Adipocyte (in vitro differentiated cells): Measurements from ENCODE around the gene R3HCC1L.

ENCODE experiments used
- DNase-seq: peaks from one replicate; pipeline ENCODE4 v3.0.0-alpha.2; 2015; ENCODE audit warnings: low read depth
- H3K27me3 ChIP-seq: replicated peaks from 2 replicates; pipeline ENCODE4 v1.7.0; 2013; ENCODE audit warnings: mild to moderate bottlenecking, low read length, moderate library complexity; ENCODE audit not compliant: control insufficient read depth, insufficient read depth
- H3K36me3 ChIP-seq: 2 replicates; pipeline ENCODE4 v1.7.0; 2013; ENCODE audit warnings: low read length, mild to moderate bottlenecking, moderate library complexity; ENCODE audit not compliant: control insufficient read depth, insufficient read depth, severe bottlenecking
- H3K4me1 ChIP-seq: 2 replicates; pipeline ENCODE4 v1.7.0; 2013; ENCODE audit warnings: mild to moderate bottlenecking, low read length, moderate library complexity; ENCODE audit not compliant: control insufficient read depth, insufficient read depth
- H3K4me3 ChIP-seq: 2 replicates; pipeline ENCODE4 v1.7.0; 2013; ENCODE audit warnings: mild to moderate bottlenecking, low read length, moderate library complexity
- H3K9ac ChIP-seq: 2 replicates; pipeline ENCODE4 v1.7.0; 2013; ENCODE audit warnings: mild to moderate bottlenecking, low read length, moderate library complexity
- H3K9me3 ChIP-seq: 2 replicates; pipeline ENCODE4 v1.7.0; 2013; ENCODE audit warnings: mild to moderate bottlenecking, low read length, moderate library complexity; ENCODE audit not compliant: control insufficient read depth

Gene R3HCC1L

DNA sequence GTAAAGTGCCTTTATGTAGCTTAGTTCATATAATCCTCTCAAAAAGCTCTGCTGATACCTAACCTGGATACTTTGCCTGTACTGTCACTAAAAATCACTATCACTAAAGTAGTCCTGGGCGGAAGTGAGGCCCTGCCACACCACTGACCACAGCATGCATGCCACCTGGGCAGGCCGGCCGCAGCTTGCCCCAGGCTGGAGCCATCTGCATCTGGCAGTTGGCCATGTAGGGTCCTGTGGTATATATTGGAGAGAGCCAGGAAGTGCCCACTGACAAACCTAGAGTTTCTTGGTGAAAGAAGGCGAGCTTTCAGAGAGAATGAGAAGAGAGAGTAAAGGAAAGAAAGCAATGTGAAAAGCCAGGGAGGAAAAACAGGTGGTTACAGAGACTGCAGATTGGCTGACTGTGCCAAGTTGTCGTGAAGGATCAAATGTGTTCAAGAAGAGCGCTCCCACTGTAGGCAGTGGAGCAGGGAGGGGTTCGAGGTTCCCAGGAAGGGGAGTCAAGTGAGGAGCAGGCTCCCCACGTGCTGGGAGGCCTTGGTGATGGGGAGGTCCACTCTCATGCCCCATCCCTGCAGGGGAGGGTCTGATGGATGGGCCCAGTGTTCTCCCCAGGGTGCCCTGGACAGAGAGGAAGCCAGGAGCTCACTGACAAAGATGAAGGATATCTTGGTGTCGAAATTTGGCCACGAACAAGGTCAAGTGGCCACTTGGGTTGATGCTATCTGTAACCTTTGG is 119.9 kb downstream of the R3HCC1L start:
- no peaks in the 10 kb centered on the region for H3K9me3 ChIP-seq
- DNase-seq: no peak
- peaks cover 19% of the 10 kb centered on the region for H3K36me3 ChIP-seq
- H3K4me3 ChIP-seq: no peak overlapping the region
- no peak overlapping the region for H3K9ac ChIP-seq
- H3K4me1 ChIP-seq: no peaks in the 10 kb centered on the region
- no peaks in the 10 kb centered on the region for H3K27me3 ChIP-seq

DNA sequence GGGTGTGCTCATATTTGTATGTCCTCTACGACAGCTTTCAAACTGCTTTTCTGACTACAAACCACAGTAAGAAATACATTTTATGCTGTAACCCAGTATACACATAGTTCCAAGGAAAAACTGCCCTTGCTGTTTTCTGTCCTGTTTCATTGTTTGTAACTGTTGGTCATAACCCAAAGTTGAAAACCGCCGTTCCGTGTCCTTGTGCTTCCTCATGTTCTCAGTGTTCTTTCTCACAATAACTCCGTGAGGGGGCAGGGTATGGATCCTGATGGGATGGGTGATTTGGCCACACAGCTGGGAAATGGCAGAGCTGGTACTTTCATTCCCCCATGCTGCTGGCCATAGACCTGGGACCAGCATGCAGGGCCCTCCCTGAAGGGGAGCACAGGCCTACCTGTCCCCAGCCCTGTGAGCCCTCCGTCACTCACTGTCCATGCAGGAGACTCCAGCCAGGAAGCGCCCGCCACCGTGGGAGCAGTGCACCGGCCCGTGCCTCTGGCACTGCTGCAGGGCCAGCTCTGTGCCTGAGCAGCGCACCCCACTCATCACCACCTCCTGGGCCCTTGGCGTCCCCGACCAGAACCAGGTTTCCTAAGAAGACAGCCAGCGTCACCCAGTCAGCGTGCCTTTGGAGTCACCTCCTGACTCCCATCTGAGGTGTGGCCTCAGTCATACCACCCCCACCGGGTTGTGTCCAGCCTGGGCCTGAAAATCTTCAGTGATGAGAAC is 120.9 kb downstream of the R3HCC1L start:
- DNase-seq: no peak
- H3K9ac ChIP-seq: no peak overlapping the region
- no peaks in the 10 kb centered on the region for H3K9me3 ChIP-seq
- no peaks in the 10 kb centered on the region for H3K27me3 ChIP-seq
- peaks cover 16% of the 10 kb centered on the region for H3K36me3 ChIP-seq
- no peak overlapping the region for H3K4me3 ChIP-seq
- peaks cover 6% of the 10 kb centered on the region for H3K4me1 ChIP-seq

DNA sequence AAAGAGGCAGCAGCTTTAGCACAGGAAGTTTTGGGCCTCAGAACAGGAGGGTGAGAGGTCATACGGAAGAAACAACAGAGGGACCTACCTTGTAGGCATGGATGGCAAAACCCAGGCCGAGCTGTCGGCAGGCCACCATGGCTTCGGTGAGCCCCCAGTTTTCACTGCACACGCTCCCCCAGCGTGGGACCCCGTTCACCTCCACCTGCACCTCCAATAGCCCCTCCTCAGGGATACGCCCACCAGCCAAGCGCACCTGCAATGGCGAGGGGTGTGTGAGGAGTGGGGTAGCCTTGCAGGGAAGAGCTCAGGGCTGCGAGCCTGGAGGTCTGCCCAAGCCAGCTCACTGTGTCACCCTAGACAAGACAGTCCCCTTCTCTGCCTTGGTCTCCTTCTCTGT is 122.2 kb downstream of the R3HCC1L start:
- no peak for DNase-seq
- Histone ChIP-seq H3K9me3 (no peaks in the 10 kb centered on the region), H3K4me3 (no peak overlapping the region), H3K36me3 (peaks cover 6% of the 10 kb centered on the region), H3K4me1 (peaks cover 6% of the 10 kb centered on the region), H3K9ac (no peak overlapping the region), H3K27me3 (no peaks in the 10 kb centered on the region)

DNA sequence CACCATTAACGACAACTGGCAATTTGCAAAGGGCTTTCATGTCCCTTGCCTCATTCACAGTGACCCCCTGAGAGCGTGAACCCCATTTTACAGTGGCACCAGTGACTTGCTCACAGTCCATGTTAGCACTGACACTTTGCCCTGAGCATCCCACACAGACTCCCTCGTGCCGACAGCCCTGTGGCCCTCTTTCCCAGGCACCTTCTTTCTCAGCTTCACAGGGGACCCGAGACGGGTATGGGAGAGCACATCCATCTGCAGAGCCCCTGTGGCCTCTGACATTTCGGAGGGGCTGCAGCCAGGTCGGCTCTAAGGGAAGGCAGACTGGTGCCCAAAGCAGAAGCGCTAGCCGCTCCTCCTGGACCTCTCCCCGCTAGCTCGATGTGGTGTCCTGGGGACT is 122.7 kb downstream of the R3HCC1L start:
- peaks cover 6% of the 10 kb centered on the region for H3K4me1 ChIP-seq
- no peak for DNase-seq

DNA sequence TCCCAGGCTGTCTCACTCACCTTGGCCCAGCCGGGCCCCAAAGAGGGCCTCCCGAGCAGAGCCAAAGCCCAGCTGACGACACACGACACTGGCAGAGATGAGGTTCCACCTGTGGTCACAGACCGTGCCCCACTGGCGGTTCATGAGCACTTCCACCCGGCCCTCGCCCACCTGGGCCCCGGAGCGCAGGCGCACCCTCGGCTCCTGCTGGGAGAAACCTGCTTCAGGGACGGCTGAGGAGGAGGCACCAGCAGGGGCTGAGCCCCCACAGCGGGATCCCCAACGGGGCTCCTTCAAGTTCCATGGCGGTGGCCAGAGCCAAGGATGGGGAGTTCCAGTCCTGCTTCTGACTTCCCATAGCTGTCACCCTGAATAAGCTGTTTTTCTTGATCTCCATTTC is 123.5 kb downstream of the R3HCC1L start:
- Histone ChIP-seq H3K27me3 (no peaks in the 10 kb centered on the region), H3K9me3 (no peaks in the 10 kb centered on the region), H3K4me1 (peaks cover 6% of the 10 kb centered on the region), H3K36me3 (no peaks in the 10 kb centered on the region), H3K9ac (no peak overlapping the region), H3K4me3 (no peak overlapping the region)
- no peak for DNase-seq

More for the DNA sequence above, 122.7 kb downstream of the R3HCC1L start:
- Histone ChIP-seq H3K36me3 (peaks cover 1% of the 10 kb centered on the region), H3K27me3 (no peaks in the 10 kb centered on the region), H3K4me3 (no peak overlapping the region), H3K9me3 (no peaks in the 10 kb centered on the region), H3K9ac (no peak overlapping the region)

DNA sequence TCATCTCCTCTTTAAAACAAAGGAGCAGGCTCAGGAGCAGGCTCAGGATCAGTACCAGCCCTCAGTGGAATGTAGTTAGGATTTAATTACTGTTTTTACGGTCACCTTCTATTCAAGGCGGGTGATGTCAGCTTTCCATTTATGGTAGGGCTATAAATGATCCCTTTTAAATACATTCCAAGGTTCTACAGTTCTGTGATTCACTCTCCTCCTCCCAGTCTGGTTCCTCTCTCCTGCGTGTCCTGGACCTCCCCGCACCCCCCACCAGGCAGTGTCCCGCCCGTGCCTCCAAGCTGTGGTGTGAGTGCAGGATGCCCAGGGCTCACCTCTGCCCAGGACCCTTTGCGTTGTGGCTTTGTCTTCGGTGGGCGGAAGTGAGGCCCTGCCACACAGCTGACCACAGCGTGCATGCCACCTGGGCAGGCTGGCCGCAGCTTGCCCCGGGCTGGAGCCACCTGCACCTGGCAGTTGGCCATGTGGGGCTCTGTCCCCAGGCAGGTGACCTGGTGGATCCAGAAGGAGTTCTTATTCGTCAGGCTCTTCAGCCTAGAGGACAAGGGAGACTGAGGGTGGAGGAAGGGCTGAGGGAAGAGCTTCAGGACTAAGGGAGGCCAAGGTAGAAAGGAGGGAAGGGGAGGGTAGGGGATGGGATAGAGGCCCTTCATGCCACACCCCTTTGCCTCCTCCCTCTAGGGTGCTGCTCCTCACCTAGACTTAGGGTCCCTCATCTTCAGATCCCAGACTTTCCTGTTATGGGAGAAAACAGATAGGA is 124.4 kb downstream of the R3HCC1L start:
- no peaks in the 10 kb centered on the region for H3K27me3 ChIP-seq
- DNase-seq: no peak
- H3K36me3 ChIP-seq: no peaks in the 10 kb centered on the region
- no peak overlapping the region for H3K9ac ChIP-seq
- H3K4me1 ChIP-seq: peaks cover 6% of the 10 kb centered on the region
- no peak overlapping the region for H3K4me3 ChIP-seq
- no peaks in the 10 kb centered on the region for H3K9me3 ChIP-seq

DNA sequence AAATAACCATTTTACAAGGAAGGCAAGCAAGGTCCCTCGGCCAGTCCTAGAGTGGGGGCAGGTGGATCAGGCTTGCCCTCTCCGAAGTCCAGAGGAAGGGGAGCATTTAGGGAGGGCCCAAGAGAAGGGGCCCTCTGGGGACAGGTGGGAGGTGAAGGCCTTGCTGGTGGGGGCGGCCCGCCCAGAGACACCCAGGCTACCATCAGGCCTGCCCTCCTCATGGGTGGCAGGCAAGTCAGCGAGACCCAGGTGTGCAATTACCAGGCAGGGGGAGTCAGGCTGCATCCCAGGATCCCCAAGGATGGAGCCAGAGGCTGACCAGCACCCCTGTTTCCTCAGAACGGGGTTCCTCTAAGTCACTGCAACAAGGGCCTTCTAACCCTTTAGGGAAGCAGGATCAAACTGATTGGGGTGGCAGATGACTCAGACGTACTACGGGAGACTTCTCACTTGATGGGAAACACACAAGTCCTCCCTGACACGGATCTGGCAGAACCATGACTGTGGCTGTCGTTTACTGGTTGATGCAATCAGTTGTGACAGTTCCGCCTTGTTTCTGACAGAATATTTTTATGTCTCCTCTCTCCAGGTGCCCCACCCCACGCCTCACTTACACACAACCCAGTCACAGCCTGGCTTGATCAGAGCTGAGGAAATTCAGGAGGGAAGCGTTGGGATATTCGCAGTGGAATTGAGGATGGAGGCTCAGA is 125.3 kb downstream of the R3HCC1L start:
- no peak overlapping the region for H3K4me3 ChIP-seq
- DNase-seq: no peak
- no peaks in the 10 kb centered on the region for H3K36me3 ChIP-seq
- no peak overlapping the region for H3K9ac ChIP-seq
- H3K4me1 ChIP-seq: peaks cover 6% of the 10 kb centered on the region
- H3K9me3 ChIP-seq: no peaks in the 10 kb centered on the region
- H3K27me3 ChIP-seq: no peaks in the 10 kb centered on the region

DNA sequence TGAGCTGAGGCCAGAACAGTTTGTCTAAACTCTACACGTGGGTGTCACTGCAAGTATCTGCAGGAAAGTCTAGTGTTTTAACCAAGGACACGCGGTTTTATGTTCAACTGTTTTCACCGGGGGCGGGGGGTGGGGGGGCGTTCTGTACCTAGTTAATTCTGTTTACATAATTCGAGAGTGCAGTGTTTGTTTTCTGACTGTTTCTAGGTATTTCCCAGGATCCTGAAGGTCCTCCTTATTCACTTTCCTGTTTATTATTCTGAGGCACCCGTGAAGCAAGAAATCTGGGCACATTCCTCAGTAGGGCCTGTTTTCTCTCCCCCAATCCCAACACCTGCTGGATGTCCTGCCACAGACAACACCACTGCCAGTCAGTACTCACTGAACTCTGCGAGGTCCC is 125.9 kb downstream of the R3HCC1L start:
- no peaks in the 10 kb centered on the region for H3K9me3 ChIP-seq
- no peaks in the 10 kb centered on the region for H3K36me3 ChIP-seq
- peaks cover 6% of the 10 kb centered on the region for H3K4me1 ChIP-seq
- no peaks in the 10 kb centered on the region for H3K27me3 ChIP-seq
- H3K4me3 ChIP-seq: no peak overlapping the region
- no peak overlapping the region for H3K9ac ChIP-seq
- DNase-seq: no peak

DNA sequence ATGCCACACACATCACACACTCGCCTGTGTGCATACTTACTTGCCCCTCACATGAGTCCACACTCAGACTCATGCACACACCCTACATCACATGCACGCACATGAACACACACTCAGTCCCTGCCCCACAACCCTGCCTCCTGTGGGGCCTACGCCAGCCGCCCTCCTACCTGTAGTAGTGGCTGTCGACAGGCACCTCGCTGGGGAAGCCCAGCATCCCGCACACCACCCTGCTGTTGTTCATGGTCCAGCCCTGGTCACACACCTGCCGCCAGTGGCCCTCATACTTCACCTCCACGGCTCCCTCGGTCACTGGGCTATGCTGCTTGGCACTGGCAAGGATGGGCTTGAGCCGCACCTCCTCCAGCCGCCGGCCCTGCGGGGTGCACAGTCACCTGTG is 126.3 kb downstream of the R3HCC1L start:
- DNase-seq: no peak
- Histone ChIP-seq H3K36me3 (no peaks in the 10 kb centered on the region), H3K4me3 (no peak overlapping the region), H3K27me3 (no peaks in the 10 kb centered on the region), H3K9ac (no peak overlapping the region), H3K4me1 (peaks cover 6% of the 10 kb centered on the region), H3K9me3 (no peaks in the 10 kb centered on the region)

DNA sequence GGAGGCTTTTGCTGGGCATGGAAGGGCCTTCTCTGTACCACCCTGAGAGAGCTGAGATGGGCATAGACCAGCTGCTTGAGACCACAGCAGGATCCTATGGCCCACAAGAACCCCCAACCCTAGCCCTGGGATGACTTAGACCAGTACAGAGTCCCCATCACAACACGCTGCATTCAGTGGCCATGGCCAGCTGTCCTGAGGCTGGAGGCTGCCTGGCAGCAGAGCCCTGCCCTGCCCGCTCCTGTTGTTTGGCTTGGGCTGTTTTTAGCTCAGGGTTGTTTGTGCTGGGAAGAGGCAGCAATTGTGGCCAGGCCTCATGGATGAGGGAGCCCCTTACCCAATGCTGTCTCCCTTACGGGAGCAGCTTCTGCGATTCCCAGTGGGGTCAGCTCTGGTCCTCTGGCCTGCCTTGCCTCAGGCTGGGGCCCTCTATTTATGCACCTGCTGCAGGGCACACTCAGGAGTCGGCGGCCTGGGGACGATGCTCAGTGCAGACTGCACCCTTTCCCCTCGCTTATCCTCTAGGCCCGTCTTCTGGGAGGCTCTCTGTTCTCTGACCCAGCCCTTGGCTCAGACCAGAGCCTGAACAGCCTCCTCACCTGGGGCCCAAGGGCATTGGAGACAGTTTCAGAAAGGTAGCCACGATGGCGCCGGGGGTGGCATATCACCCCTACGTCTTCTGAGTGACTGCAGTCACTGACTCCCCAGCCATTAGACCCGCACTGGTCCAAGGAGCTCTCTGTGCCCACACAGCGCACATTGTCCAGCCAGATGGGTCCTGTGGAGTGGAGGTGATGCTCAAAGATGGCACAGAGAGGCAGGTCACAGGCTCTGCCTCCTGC is 127.2 kb downstream of the R3HCC1L start:
- no peak overlapping the region for H3K9ac ChIP-seq
- H3K4me1 ChIP-seq: peaks cover 6% of the 10 kb centered on the region
- no peak for DNase-seq
- no peaks in the 10 kb centered on the region for H3K36me3 ChIP-seq
- H3K9me3 ChIP-seq: no peaks in the 10 kb centered on the region
- no peak overlapping the region for H3K4me3 ChIP-seq
- no peaks in the 10 kb centered on the region for H3K27me3 ChIP-seq
